ENCODE results near the gene SURF2.
"Not testable (repeated sequence)": the region's sequence is repeated elsewhere in the genome, so short reads cannot be mapped to it uniquely, and the experiment has no call there.

The SURF2 gene

GRCh38 chr9:133356391-133357091 is at the start of gene SURF2, which contains the start of gene SURF1:
TSS of gene SURF2 (plus strand) at chr9:133356550. CDS start at chr9:133356593, 43 bp downstream.
TSS of gene SURF1 (minus strand) at chr9:133356487. CDS start at chr9:133356453, 34 bp downstream.
- no peak for DNase-seq (ENCODE audit: low read depth, low spot score)
- peak within 1 kb of the TSS; percentile 62 for H3K27ac ChIP-seq

DNA sequence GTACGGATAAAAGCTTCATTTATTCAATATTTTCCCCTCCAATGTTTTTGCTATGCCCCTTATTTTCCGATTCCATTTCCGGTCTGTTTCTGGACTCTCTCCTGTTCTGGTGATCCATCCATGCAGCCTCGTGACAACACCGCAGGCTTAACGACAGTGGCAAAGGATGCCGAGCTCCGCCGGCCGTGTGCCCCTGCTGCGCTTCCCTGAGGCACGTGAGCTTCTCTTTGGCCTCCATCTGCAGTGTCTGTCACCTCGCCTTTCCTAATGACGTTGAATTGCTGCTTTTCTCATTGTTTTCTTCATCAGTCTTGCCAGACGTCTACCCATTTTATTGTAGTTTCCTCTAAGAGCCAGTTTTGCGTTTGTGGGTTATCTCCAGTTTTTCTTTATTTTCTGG is 49.0 kb upstream of the SURF2 start:
- no peak overlapping the region for H3K27ac ChIP-seq

DNA sequence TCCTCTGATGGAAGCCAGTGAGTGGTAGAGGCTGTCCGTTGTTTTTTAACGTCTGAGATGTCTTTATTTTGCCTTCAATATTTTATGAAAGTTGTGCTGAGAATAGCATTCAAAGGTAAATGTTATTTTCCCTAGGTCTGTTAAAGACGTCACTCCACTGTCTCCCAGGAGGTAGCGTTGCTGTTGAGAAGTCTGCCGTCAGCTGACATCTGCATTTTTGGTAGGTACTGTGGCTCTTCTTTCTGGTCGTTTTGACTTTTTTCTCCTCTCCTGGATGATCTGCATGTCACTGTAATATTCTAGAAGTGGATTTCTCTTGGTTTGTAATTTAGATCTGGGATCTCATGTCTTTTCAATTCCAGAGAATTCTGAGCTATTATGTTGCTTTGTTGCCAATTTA is 46.7 kb upstream of the SURF2 start:
- DNase-seq (ENCODE audit: low read depth, low spot score): no peak
- H3K27ac ChIP-seq: no peak overlapping the region

More for the DNA sequence above, 49.0 kb upstream of the SURF2 start:
- DNase-seq (ENCODE audit: low read depth, low spot score): no peak

- no peak overlapping the region for H3K27ac ChIP-seq
- DNase-seq (ENCODE audit: low read depth, low spot score): no peak
Measured at GRCh38 chr9:133315997-133316396, 40.4 kb upstream of the SURF2 start.

- not testable (repeated sequence) for H3K27ac ChIP-seq; DNase-seq (ENCODE audit: low read depth, low spot score)
Measured at GRCh38 chr9:133317551-133317950, 38.8 kb upstream of the SURF2 start.

DNA sequence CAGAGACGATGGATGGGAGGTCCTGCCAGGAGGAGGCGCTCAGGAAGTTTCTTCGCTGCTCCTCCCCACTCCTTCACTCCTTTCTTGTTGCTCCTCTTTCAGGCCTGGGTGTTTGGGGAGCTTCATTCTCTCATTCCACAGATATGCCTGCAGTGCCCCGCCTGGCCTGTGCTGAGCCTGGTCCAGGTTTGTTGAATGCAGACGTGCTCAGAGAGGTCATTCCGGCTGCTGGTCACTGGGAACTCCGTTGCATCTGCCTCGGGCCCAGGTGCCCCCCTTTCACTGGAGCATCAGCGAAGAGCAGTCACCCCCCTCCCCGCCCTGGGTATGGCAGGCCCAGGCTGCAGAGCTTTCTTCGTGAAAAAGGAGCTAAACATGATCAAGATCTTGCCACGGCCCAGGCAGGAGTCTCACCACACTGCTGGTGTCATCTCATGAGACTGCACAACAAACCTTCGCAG is 35.9 kb upstream of the SURF2 start:
- no peak overlapping the region for H3K27ac ChIP-seq
- DNase-seq (ENCODE audit: low read depth, low spot score): no peak

GRCh38 chr9:133321411-133321935 is 34.9 kb upstream of the SURF2 start:
- no peak overlapping the region for H3K27ac ChIP-seq
- DNase-seq (ENCODE audit: low read depth, low spot score): no peak

DNA sequence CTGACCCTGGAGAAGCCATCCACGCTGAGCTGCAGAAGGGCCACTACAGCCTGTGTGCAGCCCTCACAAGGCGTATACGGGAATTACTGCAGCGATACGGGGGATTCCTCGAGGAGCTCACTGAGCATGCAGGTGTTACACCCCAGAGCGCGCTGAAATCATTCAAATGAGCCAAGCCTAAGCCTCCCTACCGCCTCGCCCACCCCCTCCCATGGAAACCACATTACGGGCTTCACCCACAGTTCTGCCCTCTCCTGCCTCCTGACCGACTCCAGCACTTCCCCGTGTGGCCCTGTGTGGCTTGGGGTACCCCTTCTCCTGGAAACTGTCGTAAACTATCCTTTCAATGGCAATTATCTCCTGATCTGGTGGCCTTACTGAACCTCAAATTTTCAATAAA is 33.6 kb upstream of the SURF2 start:
- DNase-seq (ENCODE audit: low read depth, low spot score): no peak
- no peak overlapping the region for H3K27ac ChIP-seq

DNA sequence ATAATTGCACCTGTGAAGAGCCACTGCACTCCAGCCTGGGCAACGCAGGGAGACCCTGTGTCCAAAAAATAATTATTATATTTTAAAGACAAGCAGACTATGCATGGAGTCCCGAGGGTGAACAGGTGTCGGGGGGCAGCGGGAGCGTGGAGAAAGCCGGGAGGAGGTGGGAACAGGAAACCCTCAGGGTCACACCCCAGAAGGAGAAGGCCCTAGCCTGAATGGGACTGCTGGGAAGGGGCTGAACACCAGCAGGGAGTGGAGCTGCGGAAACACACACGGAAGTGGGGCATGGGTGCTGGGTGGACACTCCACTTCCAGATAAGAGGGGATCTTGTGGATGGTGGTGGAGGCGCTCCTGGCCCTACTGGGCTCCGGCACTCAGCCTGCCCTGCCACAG is 33.1 kb upstream of the SURF2 start:
- no peak overlapping the region for H3K27ac ChIP-seq
- no peak for DNase-seq (ENCODE audit: low read depth, low spot score)

- DNase-seq (ENCODE audit: low read depth, low spot score): no peak
- H3K27ac ChIP-seq: no peak overlapping the region
Measured at GRCh38 chr9:133323991-133324703, 32.2 kb upstream of the SURF2 start.

GRCh38 chr9:133327021-133327420 is 29.3 kb upstream of the SURF2 start:
- not testable (repeated sequence) for DNase-seq (ENCODE audit: low read depth, low spot score); H3K27ac ChIP-seq

DNA sequence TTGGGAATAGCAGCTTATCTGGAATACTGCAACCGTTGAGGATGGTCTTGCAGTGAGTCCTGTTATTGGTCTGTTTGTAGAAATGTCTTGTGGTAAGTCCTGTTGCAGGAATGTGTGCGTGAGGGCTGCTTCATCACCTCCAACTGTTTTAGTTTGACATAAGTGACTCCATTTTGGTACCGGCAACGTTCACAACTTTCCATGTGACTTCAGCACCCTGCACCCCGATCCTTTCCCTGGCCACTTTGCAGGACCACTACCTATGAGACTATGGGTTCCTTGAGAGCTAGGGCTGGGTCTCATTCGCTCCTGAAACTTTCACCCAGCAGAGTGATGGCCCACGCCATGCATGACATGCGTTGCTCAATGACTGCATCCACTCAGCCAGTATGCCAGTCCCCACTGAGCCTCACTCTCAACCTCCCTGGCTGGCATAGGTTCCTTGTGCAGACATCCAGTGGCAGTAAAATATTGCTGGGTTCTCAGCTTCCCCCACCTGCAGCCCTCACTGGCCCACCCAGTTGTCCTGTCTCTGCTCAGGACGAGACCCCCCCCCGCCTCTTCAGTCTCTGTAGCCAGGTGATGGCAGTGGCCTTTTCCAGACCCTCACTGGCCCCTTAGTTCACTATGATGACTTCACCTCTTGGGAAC is 28.4 kb upstream of the SURF2 start:
- H3K27ac ChIP-seq: no peak overlapping the region
- no peak for DNase-seq (ENCODE audit: low read depth, low spot score)

DNA sequence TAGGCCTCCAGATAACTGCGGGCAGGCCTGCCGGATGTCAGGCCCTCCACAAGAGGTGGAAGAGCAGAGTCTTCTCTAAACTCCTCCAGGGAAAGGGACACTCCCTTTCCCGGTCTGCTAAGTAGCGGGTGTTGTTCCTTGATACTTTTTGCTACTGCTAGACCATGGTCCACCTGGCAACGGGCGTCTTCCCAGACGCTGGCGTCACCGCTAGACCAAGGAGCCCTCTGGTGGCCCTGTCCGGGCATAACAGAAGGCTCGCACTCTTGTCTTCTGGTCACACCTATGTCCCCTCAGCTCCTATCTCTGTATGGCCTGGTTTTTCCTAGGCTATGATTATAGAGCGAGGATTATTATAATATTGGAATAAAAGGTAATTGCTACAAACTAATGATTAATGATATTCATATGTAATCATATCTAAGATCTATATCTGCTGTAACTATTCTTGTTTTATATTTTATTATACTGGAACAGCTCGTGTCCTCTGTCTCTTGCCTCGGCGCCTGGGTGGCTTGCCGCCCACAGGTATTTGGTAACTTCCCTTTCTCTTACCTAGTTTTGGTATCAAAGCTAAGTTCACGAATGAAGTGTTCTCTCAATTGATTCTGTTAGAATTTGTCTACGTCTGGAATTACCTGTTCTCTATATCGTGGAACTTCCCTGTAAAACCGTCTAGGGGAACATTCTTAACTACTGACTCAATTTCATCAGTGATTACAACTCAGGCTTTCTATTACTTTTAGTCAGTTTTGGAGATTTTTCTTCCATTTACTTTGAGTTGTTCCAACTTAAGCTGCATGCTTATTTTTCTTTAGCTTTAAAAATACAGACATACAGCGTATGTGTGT is 26.8 kb upstream of the SURF2 start:
- not testable (repeated sequence) for DNase-seq (ENCODE audit: low read depth, low spot score)
- H3K27ac ChIP-seq: peak overlapping the region; percentile 30

DNA sequence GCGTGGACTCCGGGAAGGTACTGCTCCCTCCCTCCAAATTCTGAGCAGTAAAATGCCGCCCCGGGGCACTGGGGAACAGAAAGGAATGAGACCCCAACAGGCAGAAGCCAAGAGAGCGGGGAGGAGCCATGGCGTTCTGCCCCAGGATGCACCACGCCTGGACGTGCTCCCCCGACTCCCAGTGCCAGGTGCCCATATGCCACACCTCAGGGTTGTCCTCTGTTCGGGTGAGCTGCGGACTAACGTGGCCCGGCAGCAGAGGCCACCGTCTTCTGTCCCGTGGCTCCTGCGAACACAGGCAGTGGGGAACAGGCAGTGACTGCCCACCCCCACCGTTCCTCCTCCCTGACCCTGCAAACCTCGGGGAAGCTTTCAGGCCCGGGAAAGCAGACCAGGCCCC is 25.1 kb upstream of the SURF2 start:
- DNase-seq (ENCODE audit: low read depth, low spot score): no peak

DNA sequence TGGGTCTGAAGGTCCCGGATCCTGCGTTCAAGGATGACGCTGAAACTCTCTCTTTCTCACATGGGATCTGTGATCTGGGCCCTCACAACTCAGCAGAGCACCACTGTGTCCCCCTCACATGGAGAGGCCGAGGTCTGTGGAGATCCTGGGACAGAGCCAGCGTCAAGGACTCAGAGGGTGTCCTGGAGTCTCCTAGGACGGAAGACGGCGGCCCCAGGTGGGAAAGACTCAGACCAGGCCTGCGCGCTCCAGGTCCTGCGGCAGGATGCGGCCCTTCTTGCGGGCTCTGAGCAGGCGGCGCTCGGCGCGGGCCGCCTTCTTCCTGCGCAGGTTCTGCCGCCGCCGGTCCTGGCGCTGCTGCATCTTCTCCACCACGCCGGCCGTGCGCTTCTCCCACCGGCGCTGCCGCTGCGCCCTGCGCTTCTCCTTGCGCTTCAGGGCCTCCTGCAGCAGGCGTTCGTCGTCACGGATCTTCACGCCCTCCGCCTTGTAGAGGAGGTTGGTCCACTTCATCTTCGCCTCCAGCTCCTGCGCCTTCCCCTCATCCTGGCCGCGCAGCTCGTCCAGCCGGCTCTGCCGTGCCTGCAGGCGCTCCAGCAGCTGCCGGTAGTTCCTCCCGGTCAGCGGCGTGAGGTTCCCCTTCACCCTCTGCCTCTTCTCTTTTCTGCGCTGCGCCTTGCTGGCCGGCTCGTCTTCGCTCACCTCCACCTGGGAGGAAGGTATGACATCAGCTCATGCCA is 24.5 kb upstream of the SURF2 start:
- no peak overlapping the region for H3K27ac ChIP-seq
- no peak for DNase-seq (ENCODE audit: low read depth, low spot score)

More for the DNA sequence above, 25.1 kb upstream of the SURF2 start:
- no peak overlapping the region for H3K27ac ChIP-seq

GRCh38 chr9:133332381-133332730 is 24.0 kb upstream of the SURF2 start:
- DNase-seq (ENCODE audit: low read depth, low spot score): no peak
- H3K27ac ChIP-seq: no peak overlapping the region

DNA sequence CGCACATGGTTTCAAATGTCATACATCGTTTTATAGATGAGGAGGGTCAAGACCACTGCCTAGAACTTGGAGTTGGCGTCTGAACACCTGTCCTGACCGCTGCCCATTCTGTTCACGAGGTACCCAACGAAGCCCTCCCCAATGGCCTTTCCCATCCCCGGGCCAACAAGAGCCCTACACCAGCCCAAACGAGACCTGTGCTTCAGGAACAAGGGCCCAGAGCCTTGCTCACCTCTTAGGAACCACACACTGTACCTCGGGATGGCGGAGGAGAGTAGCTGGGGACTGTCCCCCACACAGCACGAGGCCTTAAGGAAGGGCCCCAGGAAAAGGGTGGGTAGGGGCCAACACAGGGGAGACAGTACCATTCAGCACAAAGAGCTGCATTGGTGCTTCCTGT is 23.3 kb upstream of the SURF2 start:
- no peak for DNase-seq (ENCODE audit: low read depth, low spot score)

DNA sequence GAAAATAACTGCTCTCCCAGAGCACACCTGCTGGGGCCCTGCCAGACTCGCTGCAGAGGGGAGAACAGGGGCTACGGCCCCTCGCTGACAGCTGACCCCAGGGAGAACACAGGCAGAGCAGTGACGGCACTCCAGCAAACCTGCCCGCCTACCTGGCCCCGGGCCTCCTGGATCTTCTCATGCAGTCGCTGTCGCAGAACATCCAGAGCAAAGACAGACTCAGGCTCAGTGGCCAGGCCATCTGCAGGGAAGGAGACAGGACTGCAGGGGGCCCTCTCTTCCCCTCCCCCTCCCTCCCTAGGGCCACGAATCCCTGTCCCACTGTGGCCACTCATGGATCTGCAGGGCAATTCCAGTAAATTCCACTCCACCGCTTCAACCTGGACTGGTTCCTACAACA is 22.8 kb upstream of the SURF2 start:
- no peak overlapping the region for H3K27ac ChIP-seq
- no peak for DNase-seq (ENCODE audit: low read depth, low spot score)

More for the DNA sequence above, 23.3 kb upstream of the SURF2 start:
- no peak overlapping the region for H3K27ac ChIP-seq

GRCh38 chr9:133334161-133334560 is 22.2 kb upstream of the SURF2 start:
- DNase-seq (ENCODE audit: low read depth, low spot score): no peak
- no peak overlapping the region for H3K27ac ChIP-seq
